Skin of body (tissue), 2 donors: Measurements from ENCODE around the gene OPN1LW. TPM values are rescaled to one million over a fixed set of nuclear protein-coding genes. Genes with fewer than 3 reads are reported as not detected.
A peak's percentile ranks its signal among the peaks of the same experiment; 100 is the strongest.
"Not testable (repeated sequence)": the region's sequence is repeated elsewhere in the genome, so short reads cannot be mapped to it uniquely, and the experiment has no call there.

ENCODE experiments used
- DNase-seq: peaks from one replicate; lab custom pipeline; 2025; lab: John Stamatoyannopoulos, UW
- total RNA-seq: library from RNA; depleted of rRNA; stranded (reverse); fragments of >200 nt; gene quantifications from one replicate; pipeline ENCODE4 v1.2.3, GENCODE V29; 2014

OPN1LW gene
- total RNA-seq, 1 donor from 2014 or later: not detected

- no peak for DNase-seq
Observed at GRCh38 chrX:154132366-154132765, 11.7 kb upstream of the OPN1LW start.

- no peak for DNase-seq
Observed at GRCh38 chrX:154135458-154136229, 8.4 kb upstream of the OPN1LW start.

- peak; percentile 8 for DNase-seq
Observed at GRCh38 chrX:154136627-154137161, 7.3 kb upstream of the OPN1LW start.

GRCh38 chrX:154138857-154139256 lies 5.2 kb upstream of the OPN1LW start:
- DNase-seq: no peak

GRCh38 chrX:154140206-154140605 lies 3.8 kb upstream of the OPN1LW start:
- DNase-seq: no peak

GRCh38 chrX:154140742-154141141 lies 3.3 kb upstream of the OPN1LW start:
- DNase-seq: no peak

- no peak for DNase-seq
Observed at GRCh38 chrX:154142386-154142785, 1.7 kb upstream of the OPN1LW start.

GRCh38 chrX:154142950-154143745 lies 895 bp upstream of the OPN1LW start:
- no peak for DNase-seq

- not testable (repeated sequence) for DNase-seq
Observed at GRCh38 chrX:154151030-154151429, 7.0 kb downstream of the OPN1LW start.

- not testable (repeated sequence) for DNase-seq
Observed at GRCh38 chrX:154156221-154156620, 12.2 kb downstream of the OPN1LW start.

GRCh38 chrX:154157207-154157606 lies 13.2 kb downstream of the OPN1LW start:
- not testable (repeated sequence) for DNase-seq

- DNase-seq: not testable (repeated sequence)
Observed at GRCh38 chrX:154159345-154159744, 15.3 kb downstream of the OPN1LW start.

GRCh38 chrX:154164902-154165301 lies 20.9 kb downstream of the OPN1LW start:
- not testable (repeated sequence) for DNase-seq

GRCh38 chrX:154168384-154168783 lies 24.3 kb downstream of the OPN1LW start:
- DNase-seq: not testable (repeated sequence)

- not testable (repeated sequence) for DNase-seq
Observed at GRCh38 chrX:154172535-154172943, 28.5 kb downstream of the OPN1LW start.

- not testable (repeated sequence) for DNase-seq
Observed at GRCh38 chrX:154174356-154174755, 30.3 kb downstream of the OPN1LW start.

- not testable (repeated sequence) for DNase-seq
Observed at GRCh38 chrX:154182296-154182695, 38.3 kb downstream of the OPN1LW start, which contains the start of gene OPN1MW. TSS of gene OPN1MW (plus strand) at chrX:154182596. CDS start at chrX:154182678, 82 bp downstream.

GRCh38 chrX:154183794-154184193 lies 39.8 kb downstream of the OPN1LW start:
- not testable (repeated sequence) for DNase-seq

GRCh38 chrX:154192846-154193245 lies 48.8 kb downstream of the OPN1LW start:
- not testable (repeated sequence) for DNase-seq

- DNase-seq: not testable (repeated sequence)
Observed at GRCh38 chrX:154194316-154194715, 50.3 kb downstream of the OPN1LW start.

GRCh38 chrX:154196466-154196865 lies 52.4 kb downstream of the OPN1LW start:
- not testable (repeated sequence) for DNase-seq
